AG10803 (cell line): ENCODE results near the gene OR1I1.

Experiments used
- DNase-seq: peaks from one replicate; pipeline ENCODE4 v3.0.0; 2010; ENCODE audit warnings: low read depth
- H3K4me3 ChIP-seq: 2 replicates; pipeline ENCODE4 v1.5.1; 2011; ENCODE audit warnings: mild to moderate bottlenecking, low read length, control low read depth
- CTCF ChIP-seq: conservative IDR thresholded peaks from 2 replicates; pipeline ENCODE4 v1.5.1; 2011; ENCODE audit warnings: mild to moderate bottlenecking, low read length, control low read depth, inconsistent platforms

The OR1I1 gene

GRCh38 chr19:15118789-15119494 is 36.9 kb downstream of the OR1I1 start:
- no peak for TF ChIP-seq CTCF
- H3K4me3 ChIP-seq, result no peak overlapping the region
- DNase-seq, result no peak

- DNase-seq, result no peak
- TF ChIP-seq CTCF, result no peak
- no peak overlapping the region for H3K4me3 ChIP-seq
Observed at GRCh38 chr19:15120135-15121026, 38.4 kb downstream of the OR1I1 start.

- DNase-seq, result no peak
- TF ChIP-seq CTCF, result no peak
- H3K4me3 ChIP-seq, result no peak overlapping the region
Observed at GRCh38 chr19:15122331-15123030, 40.5 kb downstream of the OR1I1 start.

- TF ChIP-seq CTCF, result no peak
- DNase-seq, result no peak
- no peak overlapping the region; the same call in 1 of the 2 replicates for H3K4me3 ChIP-seq
Observed at GRCh38 chr19:15123031-15123890, 41.2 kb downstream of the OR1I1 start.

GRCh38 chr19:15123900-15124299 is 41.9 kb downstream of the OR1I1 start:
- TF ChIP-seq CTCF, result no peak
- peak overlapping the region; percentile 95 for H3K4me3 ChIP-seq

GRCh38 chr19:15124572-15125231 is 42.7 kb downstream of the OR1I1 start:
- peak overlapping the region; percentile 95 for H3K4me3 ChIP-seq
- DNase-seq, result no peak
- no peak for TF ChIP-seq CTCF

More at GRCh38 chr19:15123900-15124299, 41.9 kb downstream of the OR1I1 start:
- DNase-seq, result peak; percentile 29
